NCI-H524 (cell line): ENCODE results near the gene SMOC2.

ENCODE experiments used
- DNase-seq, 2 experiments: peaks; one replicate each; lab custom pipeline; 2025; lab: John Stamatoyannopoulos, UW

Gene SMOC2

GRCh38 chr6:168625602-168626001, 184.6 kb downstream of the SMOC2 start:
- no peak for DNase-seq

GRCh38 chr6:168626046-168626602, 185.1 kb downstream of the SMOC2 start:
- no peak for DNase-seq

DNA sequence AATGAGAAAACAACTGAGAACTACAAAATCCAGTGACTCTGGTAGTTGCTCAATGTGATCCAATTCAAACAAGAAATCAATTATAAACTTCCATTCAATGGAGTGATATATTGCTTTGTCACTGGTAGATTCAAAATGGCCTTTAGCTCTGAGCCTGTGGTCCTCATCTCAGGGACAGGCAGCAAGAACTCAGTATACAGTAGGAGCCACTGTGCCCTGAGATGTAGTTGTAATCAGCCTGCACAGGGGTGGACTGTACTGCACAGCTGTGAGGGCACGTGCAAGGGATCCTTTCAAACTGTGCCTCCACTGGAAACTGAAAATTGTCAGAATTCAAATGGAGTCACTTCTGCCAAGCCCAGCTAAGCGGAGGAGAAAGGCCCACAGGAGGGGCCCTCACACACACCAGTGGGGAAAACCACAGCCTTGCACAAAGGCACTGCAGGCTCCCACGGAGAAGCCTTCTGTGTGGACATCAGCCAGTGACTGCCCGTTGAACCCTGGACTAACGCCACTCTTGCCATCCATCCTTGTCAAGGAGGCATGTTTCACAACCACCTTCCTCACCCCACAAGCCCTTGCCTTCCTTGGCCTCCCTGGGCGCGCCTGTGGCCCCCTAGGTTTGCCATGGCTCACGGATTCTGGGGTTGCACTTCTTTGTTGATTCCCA, 186.7 kb downstream of the SMOC2 start:
- DNase-seq: no peak

GRCh38 chr6:168628176-168628553, 187.2 kb downstream of the SMOC2 start:
- DNase-seq: no peak

DNA sequence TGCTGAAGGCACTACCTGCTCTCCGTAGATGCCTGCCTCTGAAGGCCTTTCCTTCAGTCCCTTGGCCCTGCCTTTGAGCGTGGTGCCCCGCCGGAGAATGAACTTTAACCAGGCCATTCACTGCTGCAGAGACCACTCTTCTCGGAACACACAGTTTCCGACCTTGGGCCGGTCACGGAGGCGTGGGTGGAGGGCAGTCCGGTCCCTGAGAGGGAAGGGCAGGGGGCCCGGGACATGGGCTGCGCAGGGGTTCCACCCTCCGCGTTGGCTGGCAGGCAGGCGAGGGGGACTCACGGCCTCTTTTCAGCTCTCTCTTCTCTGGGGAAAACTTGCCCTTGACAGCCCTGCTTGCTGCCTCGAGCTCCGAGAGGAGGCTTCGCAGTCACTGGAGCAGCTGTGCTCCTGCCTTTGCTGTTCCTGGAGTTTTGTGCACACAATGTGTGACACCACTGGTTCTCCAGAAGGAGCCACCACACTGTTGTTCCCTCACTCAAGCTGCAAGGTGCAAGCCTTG, 187.8 kb downstream of the SMOC2 start:
- DNase-seq: no peak

DNA sequence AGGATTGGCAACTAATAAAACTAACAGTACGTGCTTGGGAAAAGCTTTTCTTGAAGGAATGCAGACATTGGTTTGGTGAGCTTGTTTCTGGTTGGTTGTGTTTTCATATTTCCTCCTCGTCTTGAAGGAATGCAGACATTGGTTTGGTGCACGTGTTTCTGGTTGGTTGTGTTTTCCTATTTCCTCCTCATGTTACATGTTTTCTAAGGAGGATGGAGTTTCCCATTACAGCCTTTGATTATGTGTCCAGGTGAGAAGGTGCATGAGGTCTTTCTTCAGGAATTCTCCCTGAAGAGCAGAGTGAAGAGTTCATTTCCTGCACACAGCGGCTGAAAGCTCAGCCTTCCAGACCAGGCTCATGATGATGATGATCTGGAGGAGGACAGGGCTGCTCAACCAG, 190.6 kb downstream of the SMOC2 start:
- no peak for DNase-seq

- DNase-seq: no peak
Observed at GRCh38 chr6:168632694-168633093, 191.7 kb downstream of the SMOC2 start.

DNA sequence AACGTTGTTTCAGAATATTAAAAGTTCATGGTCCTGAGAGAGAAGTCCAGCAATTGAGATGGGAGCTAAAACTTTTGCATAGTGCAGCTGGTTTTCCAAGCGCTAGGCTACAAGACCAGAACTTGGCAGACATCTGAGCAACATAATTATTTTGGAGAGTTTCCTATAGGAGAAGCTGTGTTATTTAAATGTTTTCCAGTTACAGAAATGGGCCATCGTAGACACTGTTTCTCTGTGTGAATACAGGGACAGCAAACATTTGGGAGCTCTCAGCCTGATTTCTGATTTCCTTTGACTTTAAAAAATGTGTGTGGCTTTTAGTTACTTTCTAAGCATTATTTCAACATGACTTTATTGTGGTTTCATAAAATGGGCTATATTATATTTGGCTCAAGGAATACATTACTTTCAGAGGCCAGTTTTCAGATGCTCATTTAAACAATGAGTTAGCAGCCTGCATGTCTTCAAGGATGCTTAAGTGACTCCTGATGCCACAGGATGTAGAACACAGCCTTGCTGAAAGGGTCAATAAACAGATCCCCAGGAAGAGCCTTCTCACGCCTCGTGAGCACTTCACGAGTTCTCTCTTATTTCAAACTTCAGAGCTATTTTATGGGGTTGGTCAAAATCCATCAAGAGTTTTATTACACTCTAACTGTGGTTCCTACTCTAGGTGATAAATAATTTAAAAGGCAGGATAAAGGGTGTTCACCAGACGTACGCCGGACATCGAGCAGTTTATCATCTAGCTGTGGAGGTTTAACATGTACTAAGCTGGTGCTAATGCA, 193.8 kb downstream of the SMOC2 start:
- no peak for DNase-seq

- no peak for DNase-seq
Observed at GRCh38 chr6:168636147-168637004, 195.4 kb downstream of the SMOC2 start.

DNA sequence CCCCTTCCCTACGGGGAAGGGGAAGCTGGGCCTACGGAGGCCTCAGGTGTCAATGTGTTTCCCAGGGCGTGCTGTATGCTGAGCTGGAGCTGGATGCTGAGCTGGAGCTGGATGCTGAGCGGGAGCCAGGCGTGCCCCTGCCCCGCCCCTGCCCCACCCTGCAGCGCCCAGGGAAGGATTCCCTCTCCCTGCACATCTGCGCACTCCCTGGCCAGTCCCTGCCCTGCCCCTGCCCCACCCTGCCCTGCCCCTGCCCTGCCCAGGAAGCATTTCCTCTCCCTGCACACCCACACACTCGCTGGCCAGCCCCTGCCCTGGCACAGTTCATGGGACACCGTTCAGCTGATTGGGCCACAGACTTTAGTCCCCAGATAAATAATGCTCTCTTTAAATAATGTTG, 196.8 kb downstream of the SMOC2 start:
- no peak for DNase-seq

- DNase-seq: no peak
Observed at GRCh38 chr6:168638468-168639271, 197.7 kb downstream of the SMOC2 start.

DNA sequence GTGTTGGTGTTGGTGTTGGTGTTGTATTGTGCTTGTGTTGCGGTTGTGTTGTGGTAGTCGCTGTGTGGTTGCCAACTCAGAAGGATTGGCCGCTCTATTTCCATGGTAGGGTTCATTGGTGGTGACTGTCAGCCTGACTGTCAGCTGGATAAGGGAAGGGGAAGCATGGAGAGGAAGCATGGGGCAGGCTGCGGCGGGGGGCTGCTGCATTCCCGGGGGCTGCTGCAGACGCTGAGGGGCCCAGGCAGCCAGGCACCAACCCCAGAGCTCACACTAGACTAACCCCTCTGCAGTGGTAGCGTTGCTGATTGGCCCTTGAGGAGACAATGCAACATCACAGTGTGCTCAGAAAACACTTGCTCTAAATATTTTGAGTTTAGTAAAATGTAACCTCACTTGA, 199.2 kb downstream of the SMOC2 start:
- DNase-seq: no peak

GRCh38 chr6:168640768-168641167, 199.8 kb downstream of the SMOC2 start:
- no peak for DNase-seq

GRCh38 chr6:168641446-168641845, 200.5 kb downstream of the SMOC2 start:
- no peak for DNase-seq

DNA sequence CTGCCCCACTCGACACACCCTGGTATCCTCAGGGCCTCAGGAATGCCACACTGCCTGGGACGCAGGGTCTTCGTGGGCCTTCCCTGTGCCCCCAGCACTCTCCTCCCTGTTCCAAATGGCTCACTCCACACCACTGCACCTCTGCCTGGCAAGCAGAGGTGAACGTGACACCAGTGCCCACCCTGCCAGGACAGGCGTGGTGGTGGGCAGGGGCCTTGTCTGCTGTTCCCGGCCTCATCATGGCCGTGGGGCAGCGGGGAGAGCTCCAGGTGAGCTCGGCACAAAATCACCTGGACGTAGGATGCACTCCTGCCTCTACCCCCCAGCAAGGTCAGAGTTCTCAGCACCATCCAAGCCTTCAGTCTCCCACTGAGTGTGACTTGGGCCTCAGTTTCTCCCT, 202.4 kb downstream of the SMOC2 start:
- no peak for DNase-seq

DNA sequence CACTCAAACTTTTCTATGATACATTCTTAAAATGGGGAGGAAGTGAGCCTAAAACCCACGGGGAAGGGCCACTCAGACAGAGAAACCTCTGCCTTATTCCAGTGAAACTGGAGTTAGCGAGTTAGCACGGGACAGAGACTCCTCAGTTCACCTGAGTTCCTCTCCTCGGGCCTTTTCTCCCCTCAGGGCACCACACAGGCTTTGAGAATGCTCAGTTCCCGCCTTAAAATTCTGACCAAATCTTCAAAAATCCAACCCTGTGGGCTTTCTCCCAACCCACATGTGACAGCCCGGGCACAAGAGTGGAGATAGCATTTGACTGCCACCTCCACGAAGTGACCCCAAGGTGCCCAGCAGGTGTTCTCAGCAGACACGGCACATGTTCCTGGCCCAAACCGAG, 204.3 kb downstream of the SMOC2 start:
- no peak for DNase-seq

GRCh38 chr6:168647271-168647670, 206.3 kb downstream of the SMOC2 start:
- peak in 1 of 2 experiments; percentile 25 for DNase-seq

GRCh38 chr6:168648240-168649125, 207.5 kb downstream of the SMOC2 start:
- DNase-seq: peak in 1 of 2 experiments; percentile 30

DNA sequence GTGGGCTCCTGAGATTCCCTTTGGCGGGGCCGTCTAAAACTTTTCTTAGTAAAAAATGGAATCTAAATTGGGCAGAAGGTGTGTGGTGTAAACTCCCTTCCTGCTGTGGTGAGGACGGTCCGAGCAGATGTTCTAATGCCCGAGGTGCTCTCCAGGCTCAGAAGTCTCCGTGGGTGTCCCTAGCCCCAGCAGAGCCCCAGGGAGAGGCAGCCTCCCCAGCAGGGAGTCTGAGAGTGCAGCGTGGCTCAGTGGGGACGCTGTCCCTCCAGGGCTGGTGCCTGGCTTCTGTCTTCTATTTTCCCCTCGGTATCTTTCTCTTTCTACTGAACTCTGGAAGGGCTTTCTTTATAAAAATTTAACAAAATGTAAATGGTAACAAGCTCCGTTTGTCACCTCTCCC, 208.2 kb downstream of the SMOC2 start:
- DNase-seq: no peak

GRCh38 chr6:168650671-168651111, 209.7 kb downstream of the SMOC2 start:
- DNase-seq: no peak
